D721Med (cell line): ENCODE results near the gene IQCM.
"Not testable (repeated sequence)": the region's sequence is repeated elsewhere in the genome, so short reads cannot be mapped to it uniquely, and the experiment has no call there.

Experiments used
- DNase-seq: peaks from one replicate; pipeline ENCODE4 v3.0.0; 2011; ENCODE audit warnings: low spot score; ENCODE audit not compliant: insufficient read length
- FAIRE-seq: peaks from 2 replicates; lab custom pipeline; 2011; peaks lifted over from hg19 to GRCh38; lab: Jason Lieb, UNC
- CTCF ChIP-seq: IDR thresholded peaks from 2 replicates; pipeline ENCODE4 v1.5.1; 2012; ENCODE audit warnings: mild to moderate bottlenecking, control low read depth; ENCODE audit not compliant: insufficient read depth; ENCODE audit errors: missing control alignments

IQCM gene

GRCh38 chr4:149486861-149487260 is 328.8 kb downstream of the IQCM start:
- DNase-seq (no peak), FAIRE-seq (no peak)
- TF ChIP-seq CTCF, result no peak

GRCh38 chr4:149468669-149469068 is 347.0 kb downstream of the IQCM start:
- not testable (repeated sequence) for DNase-seq, FAIRE-seq

- no peak for DNase-seq
- TF ChIP-seq CTCF, result no peak
Measured at GRCh38 chr4:149466446-149466845, 349.2 kb downstream of the IQCM start.

DNA sequence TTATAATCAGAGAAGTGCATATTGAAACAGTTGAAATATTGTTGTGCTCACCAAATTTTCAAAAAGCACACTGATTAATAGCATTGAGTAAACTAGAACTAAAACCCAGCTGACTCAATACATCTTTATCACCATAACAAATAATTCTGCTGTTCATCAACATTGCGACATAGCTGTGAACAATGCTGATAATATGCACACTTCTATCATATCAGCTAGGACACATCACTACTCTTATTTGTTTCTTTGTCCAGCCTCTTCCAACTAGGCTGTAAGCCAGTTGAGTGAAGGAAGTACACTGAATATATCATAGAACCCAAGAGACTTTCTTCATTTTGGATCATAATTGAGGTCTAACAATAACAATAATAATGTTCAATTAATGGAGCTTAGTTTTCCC is 349.7 kb downstream of the IQCM start:
- no peak for DNase-seq
- TF ChIP-seq CTCF, result no peak
- no peak for FAIRE-seq

More at GRCh38 chr4:149466446-149466845, 349.2 kb downstream of the IQCM start:
- no peak for FAIRE-seq

DNA sequence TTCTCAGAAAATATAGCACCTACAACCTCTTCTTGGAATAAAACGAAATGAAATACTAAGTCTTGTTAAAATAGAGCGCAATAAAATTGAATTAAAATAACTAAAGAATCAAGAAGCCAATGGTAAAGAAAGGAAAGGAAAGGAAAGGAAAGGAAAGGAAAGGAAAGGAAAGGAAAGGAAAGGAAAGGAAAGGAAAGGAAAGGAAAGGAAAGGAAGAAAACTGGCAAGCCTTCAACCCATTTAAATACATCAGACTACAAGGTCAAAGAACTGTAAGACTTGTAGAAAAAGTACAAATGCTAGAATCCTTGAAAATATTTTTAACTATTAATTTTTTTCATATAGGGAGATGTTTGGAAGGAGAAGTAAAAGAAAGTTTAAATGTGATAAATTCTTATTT is 372.1 kb downstream of the IQCM start:
- no peak for TF ChIP-seq CTCF
- FAIRE-seq, result no peak
- no peak for DNase-seq

- DNase-seq, result no peak
- no peak for FAIRE-seq
- no peak for TF ChIP-seq CTCF
Measured at GRCh38 chr4:149441338-149441737, 374.3 kb downstream of the IQCM start.

- no peak for TF ChIP-seq CTCF
- no peak for FAIRE-seq
- DNase-seq, result no peak
Measured at GRCh38 chr4:149426461-149426860, 389.2 kb downstream of the IQCM start.

- no peak for TF ChIP-seq CTCF
- DNase-seq (no peak), FAIRE-seq (no peak)
Measured at GRCh38 chr4:149409555-149409962, 406.1 kb downstream of the IQCM start.
